EH (cell line): ENCODE results near the gene LCP1.
"Not testable (repeated sequence)": the region's sequence is repeated elsewhere in the genome, so short reads cannot be mapped to it uniquely, and the experiment has no call there.

ENCODE experiments used
- DNase-seq: peaks from one replicate; pipeline ENCODE4 v3.0.0-alpha.2; 2015; ENCODE audit warnings: low read depth

The LCP1 gene

DNA sequence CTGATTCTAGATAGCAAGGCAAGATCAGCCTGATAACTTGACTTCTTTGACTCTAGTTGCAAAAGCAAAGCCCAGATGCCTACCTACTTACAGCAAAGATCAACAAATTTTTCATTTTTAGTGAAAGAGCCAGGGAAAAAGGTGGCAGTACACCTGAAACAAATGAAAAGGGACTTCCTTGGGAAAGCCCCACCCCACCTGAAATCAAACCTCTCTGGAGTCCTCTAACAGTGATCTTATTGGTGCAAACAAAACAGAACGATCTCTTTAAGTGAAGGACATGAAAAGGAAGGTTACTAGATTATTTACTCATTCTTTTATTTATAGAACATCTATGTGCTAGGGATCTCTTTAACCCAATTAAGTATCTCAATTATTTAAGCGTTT is 507 bp upstream of the LCP1 start:
- no peak for DNase-seq

GRCh38 chr13:46181377-46181839 is 569 bp downstream of the LCP1 start:
- DNase-seq = no peak

DNA sequence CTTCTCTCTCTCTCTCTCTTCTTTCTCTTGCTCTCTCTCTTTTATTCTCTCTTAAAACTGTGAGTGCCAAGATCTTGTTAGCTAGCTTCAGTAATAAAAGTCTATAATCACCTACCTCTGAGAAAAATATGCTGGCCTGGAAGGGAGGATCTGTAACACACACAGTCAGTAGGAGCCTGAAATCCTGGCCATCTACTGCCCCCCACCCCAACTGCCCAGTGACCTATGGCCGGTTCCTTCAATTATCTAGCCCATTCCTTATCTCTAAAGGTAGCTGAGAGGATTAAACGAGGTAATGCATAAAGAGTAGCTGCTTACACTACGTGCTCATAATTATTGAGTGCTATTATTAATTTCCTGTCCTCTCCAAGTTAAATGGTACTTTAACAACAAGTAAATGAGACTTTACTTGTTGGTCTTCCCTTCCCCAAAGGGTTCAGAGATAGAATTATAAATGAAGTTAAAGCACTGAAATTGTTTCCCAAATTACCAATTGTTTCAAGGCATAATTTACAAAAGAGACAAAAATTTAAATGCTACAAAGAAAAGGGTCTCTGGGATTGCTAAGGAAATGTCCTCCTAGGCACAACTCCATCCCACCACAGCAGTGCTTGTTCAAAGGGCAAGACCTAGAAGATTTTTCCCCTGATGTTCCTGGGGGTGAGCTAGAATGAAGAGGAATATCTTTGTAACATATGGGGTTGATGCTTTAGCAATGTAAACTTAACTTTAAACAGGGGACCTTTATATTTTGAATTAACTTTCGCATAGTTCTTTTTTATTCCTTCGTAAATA is 1.8 kb downstream of the LCP1 start:
- no peak for DNase-seq

DNA sequence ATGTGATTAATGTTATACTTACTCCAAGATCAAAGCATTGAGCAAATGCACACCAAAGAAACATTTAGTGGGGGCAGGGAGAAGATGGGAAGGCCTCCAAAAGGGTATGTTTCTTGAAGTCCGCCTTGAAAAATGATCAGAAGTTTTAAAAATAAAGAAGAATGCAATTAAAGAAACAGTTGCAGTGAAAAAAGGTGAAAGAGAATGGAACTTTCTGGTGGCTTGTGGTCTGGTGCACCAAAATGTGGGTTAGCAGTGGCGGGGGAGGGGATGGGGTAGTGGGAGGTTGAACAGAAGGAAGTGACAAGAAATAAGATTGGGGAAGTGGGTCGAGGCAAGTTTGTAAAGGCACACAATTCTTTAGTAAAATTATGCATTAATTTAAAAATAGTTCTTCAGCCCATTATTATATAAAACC is 2.5 kb downstream of the LCP1 start:
- DNase-seq = no peak

DNA sequence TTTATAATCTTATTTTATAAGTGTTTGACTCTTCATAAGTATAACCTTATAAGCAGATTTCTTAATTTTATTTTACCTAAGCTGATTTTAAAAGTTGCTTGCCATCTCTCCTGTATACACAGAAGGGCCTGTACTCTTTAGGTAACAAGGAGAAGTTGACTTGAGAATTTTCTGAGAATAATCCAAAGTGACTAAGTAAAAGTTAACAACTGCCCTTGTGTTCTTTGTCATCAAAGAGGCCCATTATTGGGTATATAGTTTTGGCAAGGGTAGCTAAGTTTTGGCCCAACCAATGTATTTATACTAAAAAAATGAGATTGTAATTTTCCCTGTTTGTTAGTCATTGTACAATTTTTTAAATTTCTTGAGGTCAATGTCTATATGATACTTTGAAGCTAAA is 3.2 kb downstream of the LCP1 start:
- DNase-seq = no peak

DNA sequence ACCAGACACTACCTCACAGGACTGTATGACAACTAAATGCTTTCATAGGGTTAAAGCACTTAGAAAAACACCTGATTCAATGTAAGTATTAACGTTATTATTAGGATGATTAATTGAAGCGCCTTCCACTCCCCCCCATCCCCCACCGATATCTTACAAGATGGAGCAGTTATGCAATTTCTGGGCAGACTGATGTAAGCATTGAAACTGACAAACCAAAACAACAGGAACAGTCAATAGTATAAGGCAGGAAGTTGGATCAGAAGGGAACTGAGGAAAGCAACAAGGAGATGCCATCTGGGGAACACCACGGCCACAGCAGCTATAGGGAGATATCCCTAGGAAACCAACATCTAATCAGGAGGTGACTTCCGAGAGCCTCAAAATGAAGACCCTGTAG is 3.8 kb downstream of the LCP1 start:
- DNase-seq = no peak

GRCh38 chr13:46176756-46177155 is 5.2 kb downstream of the LCP1 start:
- no peak for DNase-seq

GRCh38 chr13:46173656-46174055 is 8.3 kb downstream of the LCP1 start:
- DNase-seq = no peak

DNA sequence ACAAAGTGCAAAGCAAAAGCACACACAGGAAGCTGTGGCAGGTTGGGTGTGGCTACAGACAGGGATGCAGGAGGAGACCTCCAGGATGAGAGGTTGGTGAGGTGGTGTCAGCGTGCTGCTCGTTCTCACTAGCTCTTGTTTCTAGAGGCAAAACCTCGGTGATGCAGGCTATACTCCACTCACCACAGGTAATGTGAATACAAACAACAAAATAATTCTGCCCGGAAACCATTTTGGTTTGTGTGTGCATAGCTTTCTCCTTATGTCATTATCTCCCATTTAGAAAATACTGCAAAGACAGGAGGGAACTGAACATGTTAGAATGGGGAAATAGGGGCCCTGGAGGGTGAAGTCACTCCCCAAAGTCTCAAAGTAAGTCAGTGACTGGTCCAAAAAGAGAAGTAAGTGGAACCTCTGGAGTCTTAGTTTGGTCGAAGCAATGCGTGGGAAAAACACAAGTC is 9.4 kb downstream of the LCP1 start:
- no peak for DNase-seq

DNA sequence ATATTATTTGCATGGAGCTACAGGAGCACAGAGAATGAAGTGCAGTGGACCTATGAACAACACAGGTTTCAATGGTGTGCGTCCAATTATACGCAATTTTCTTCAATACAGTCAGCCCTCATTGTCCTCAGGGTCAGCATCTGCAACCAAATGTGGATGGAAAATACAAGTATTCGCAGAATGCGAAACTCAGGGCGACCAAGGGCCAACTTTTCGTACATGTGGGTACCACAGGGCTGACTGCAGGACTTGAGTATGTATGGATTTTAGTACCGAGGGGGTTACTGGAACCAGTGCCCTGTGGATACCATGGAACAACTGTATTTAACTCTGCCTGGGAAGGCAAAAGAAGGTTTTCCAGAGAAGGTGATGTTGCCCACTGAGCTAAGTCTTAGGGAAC is 10.2 kb downstream of the LCP1 start:
- no peak for DNase-seq

GRCh38 chr13:46171217-46171616 is 10.8 kb downstream of the LCP1 start:
- DNase-seq = no peak

DNA sequence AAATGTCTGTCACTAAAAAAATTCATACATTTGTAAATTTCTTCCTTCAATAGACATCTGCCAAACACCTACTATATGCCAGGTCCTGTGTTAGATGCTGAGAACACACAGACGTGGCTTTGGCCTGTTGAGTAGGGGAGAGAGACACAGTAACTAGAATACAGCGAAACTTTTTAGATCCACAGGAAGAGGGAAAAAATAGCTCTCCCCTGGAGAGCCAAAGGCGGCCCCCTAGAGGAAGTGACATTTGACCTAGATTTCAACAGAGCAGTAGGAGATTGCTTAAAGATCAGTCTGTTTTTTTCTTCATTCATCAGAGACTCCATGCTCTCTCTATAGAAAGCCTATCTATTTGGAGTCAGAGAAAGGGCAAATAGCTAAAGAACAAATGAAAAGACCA is 11.3 kb downstream of the LCP1 start:
- peak; percentile 2 for DNase-seq

DNA sequence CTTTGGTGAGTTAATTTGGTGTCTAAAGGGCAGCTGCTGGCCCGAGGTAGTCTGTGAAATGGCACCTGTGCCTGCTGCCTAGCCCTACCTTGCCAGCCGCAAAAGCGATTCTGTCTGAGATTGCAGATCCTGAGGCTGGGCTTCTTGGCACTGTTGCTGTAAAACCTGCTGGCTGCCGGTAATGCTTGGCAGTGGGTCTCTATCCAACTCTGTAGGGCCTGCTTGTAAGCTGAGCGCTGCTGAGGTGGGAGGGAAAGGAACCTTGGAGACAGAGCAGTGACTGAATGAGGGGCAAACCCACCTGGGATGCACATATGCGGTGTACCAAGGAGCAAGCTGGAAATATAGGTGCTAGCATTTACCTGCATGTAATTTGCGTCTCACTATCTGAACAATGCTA is 11.7 kb downstream of the LCP1 start:
- DNase-seq = no peak

- no peak for DNase-seq
Measured at GRCh38 chr13:46169758-46170157, 12.2 kb downstream of the LCP1 start.

DNA sequence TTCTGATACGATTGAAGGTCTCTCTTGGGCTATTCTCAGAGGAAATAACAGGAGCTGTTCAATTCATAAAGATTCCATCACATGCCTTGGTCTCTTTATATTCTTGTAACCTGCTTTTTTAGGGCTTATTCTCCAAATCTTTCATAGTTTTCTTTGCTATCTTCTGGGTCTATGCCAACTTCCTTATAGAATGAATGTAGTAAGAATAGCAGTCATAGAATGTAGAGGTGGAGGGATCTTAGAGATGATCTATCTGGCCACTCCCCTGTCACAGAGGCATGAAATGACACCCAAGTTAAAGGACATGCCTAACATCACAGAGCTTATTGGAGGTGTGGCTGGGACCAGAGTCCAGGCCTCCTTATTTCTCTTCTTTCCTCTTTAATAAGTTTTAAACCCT is 13.2 kb downstream of the LCP1 start:
- no peak for DNase-seq

GRCh38 chr13:46168341-46168740 is 13.6 kb downstream of the LCP1 start:
- peak; percentile 7 for DNase-seq

GRCh38 chr13:46166947-46167610 is 14.9 kb downstream of the LCP1 start:
- DNase-seq = no peak

GRCh38 chr13:46166224-46166584 is 15.8 kb downstream of the LCP1 start:
- no peak for DNase-seq

DNA sequence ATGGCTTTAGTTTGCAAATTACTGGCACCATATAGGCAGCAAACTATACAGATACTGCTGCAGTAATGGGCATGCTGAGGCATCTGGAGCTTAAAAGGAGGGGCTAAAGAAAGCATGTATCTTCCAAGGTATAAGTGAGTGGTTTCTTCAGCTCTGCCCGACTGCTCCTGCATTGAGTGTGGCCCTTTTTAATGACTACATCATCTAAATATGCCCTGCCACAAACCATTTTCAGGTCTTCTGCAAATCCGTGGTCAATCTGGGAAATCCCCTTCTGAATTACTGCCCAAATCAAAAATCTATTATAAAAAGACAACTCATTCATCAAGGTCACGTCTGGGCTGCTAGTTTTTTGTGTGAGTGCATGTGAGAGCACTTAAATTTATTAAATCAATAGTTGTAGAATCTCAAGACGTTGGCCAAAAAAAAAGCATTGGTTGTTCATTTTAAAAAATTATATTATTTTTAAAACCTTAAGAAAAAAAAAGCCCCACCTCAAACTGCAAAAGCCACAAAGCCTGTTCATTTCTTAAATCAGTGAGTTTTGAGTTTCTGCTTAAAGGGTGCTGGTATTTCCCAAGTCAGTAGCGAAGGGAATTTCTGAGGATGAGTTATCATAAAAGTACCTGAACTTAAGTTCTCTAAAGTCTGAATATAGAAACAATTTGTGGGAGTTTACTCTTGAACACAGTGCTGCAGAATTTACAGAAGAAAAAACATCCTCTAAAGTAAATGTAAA is 16.3 kb downstream of the LCP1 start:
- DNase-seq = no peak

DNA sequence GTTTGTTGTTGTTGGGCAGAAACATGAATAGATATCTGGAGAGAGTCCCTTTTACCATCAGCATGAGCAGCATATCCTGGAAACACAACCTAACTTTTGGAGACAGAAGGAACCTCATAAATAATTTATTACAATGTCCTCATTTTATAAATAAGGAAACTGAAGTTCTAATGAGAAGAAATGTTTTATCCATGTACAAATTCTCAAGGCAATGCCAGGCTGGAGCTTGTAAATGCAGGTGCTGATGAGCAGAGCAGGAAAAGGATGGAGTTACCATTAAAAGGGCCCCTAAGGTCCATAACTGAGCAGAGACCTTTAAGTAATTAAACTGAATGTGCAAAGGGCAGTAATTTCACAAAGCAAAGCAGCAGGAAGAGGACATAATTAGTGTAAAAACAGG is 17.3 kb downstream of the LCP1 start:
- DNase-seq = no peak

DNA sequence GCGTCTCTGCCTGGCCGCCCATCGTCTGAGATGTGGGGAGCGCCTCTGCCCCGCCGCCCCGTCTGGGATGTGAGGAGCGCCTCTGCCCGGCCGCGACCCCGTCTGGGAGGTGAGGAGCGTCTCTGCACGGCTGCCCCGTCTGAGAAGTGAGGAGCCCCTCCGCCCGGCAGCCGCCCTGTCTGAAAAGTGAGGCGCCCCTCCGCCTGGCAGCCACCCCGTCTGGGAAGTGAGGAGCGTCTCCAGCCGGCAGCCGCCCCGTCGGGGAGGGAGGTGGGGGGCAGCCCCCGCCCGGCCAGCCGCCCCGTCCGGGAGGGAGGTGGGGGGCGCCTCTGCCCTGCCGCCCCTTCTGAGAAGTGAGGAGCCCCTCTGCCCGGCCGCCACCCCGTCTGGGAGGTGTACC is 19.2 kb downstream of the LCP1 start:
- DNase-seq = not testable (repeated sequence)

GRCh38 chr13:46160471-46161066 is 21.4 kb downstream of the LCP1 start:
- peak; percentile 57 for DNase-seq

DNA sequence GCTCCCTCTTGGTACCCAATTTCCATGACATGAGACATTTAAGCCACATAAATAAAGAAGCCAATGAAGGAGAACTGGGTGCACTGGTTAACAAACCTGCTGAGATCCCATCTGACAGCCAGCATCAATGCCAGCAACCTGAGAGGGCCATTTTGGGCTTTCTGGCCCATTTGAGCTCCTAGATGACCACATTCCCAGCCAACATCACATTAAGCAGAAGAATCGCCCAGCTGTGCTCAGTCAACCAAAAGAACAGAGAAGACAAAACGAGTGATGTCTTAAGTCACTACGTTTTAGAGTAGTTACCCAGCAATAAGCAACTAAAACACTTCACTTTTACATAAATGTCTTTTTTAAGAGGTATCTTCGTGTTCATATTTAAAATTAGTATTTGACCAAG is 21.9 kb downstream of the LCP1 start:
- no peak for DNase-seq
